HepG2 (cell line): ENCODE data around the gene SYPL1. TPM values are rescaled to one million over a fixed set of nuclear protein-coding genes. Genes with fewer than 3 reads are reported as not detected.

Source experiments
- ARNT2 ChIP-seq: sonication (generic); formaldehyde crosslinking; IDR thresholded peaks from 2 replicates; pipeline ENCODE4 v1.8.0; 2022; ENCODE audit warnings: mild to moderate bottlenecking, low read depth, missing genetic modification reagents, moderate library complexity
- ELF1 ChIP-seq: sonication (generic); formaldehyde crosslinking; IDR thresholded peaks from 2 replicates; pipeline ENCODE4 v1.4.0; 2020; ENCODE audit warnings: missing genetic modification reagents
- FOSL2 ChIP-seq: sonication (generic); formaldehyde crosslinking; IDR thresholded peaks from 2 replicates; pipeline ENCODE4 v1.4.0; 2020; ENCODE audit warnings: missing genetic modification reagents
- FOXA1 ChIP-seq, 2 experiments: fragments of 450-650 bp in 1 of 2; sonication (generic) in 1 of 2; formaldehyde crosslinking in 1 of 2; IDR thresholded peaks; 2 replicates each; pipeline versions ENCODE4 v1.4.0 to v1.6.1; 2016 to 2020; ENCODE audit warnings: missing genetic modification reagents in 1 of 2
- FOXP1 ChIP-seq, 2 experiments: fragments of 450-650 bp in 1 of 2; IDR thresholded peaks; 2 replicates each; pipeline ENCODE4 v1.6.1; 2017 to 2018; ENCODE audit warnings: antibody characterized with exemption in 1 of 2
- GLMP ChIP-seq: sonication (generic); formaldehyde crosslinking; IDR thresholded peaks from 2 replicates; pipeline ENCODE4 v1.9.0; 2021; ENCODE audit warnings: missing genetic modification reagents, mild to moderate bottlenecking, borderline replicate concordance
- HOXA3 ChIP-seq: sonication (generic); formaldehyde crosslinking; IDR thresholded peaks from 2 replicates; pipeline ENCODE4 v1.5.0; 2020; ENCODE audit warnings: missing genetic modification reagents
- HOXA9 ChIP-seq: sonication (generic); formaldehyde crosslinking; IDR thresholded peaks from 2 replicates; pipeline ENCODE4 v1.8.1; 2022; ENCODE audit warnings: missing genetic modification reagents, mild to moderate bottlenecking, moderate library complexity, borderline replicate concordance
- MIER2 ChIP-seq: IDR thresholded peaks from 2 replicates; pipeline ENCODE4 v1.6.1; 2016; ENCODE audit warnings: missing biosample characterization, missing genetic modification reagents
- MIER3 ChIP-seq: IDR thresholded peaks from 2 replicates; pipeline ENCODE4 v1.6.1; 2016; ENCODE audit warnings: missing compliant biosample characterization, borderline replicate concordance
- MLX ChIP-seq: IDR thresholded peaks from 2 replicates; pipeline ENCODE4 v1.6.1; 2016
- RAD21 ChIP-seq: fragments of 450-650 bp; formaldehyde crosslinking; IDR thresholded peaks from 2 replicates; pipeline ENCODE4 v1.5.0; 2020; ENCODE audit warnings: mild to moderate bottlenecking
- SOX6 ChIP-seq, 2 experiments: fragments of 450-650 bp in 1 of 2; sonication (generic) in 1 of 2; formaldehyde crosslinking in 1 of 2; IDR thresholded peaks; 2 replicates each; pipeline versions ENCODE4 v1.4.0 to v1.6.1; 2017 to 2020; ENCODE audit warnings: antibody characterized with exemption in 1 of 2, mild to moderate bottlenecking in 1 of 2, missing genetic modification reagents in 1 of 2
- STAG1 ChIP-seq: sonication (generic); formaldehyde crosslinking; IDR thresholded peaks from 2 replicates; pipeline ENCODE4 v1.4.0; 2020; ENCODE audit warnings: missing genetic modification reagents
- TEF ChIP-seq: sonication (generic); formaldehyde crosslinking; IDR thresholded peaks from 2 replicates; pipeline ENCODE4 v1.5.0; 2020; ENCODE audit warnings: missing genetic modification reagents
- ZMAT3 ChIP-seq: sonication (generic); formaldehyde crosslinking; conservative IDR thresholded peaks from 2 replicates; pipeline ENCODE4 v1.7.0; 2021; ENCODE audit warnings: missing genetic modification reagents
- ZNF232 ChIP-seq: sonication (generic); formaldehyde crosslinking; IDR thresholded peaks from 2 replicates; pipeline ENCODE4 v1.4.0; 2020; ENCODE audit warnings: missing genetic modification reagents, borderline replicate concordance
- ZNF326 ChIP-seq: sonication (generic); formaldehyde crosslinking; IDR thresholded peaks from 2 replicates; pipeline ENCODE4 v1.4.0; 2020; ENCODE audit warnings: missing genetic modification reagents, borderline replicate concordance
- ZNF331 ChIP-seq: sonication (generic); formaldehyde crosslinking; IDR thresholded peaks from 2 replicates; pipeline ENCODE4 v1.4.0; 2020; ENCODE audit warnings: missing genetic modification reagents
- ZNF543 ChIP-seq: sonication (generic); formaldehyde crosslinking; IDR thresholded peaks from 2 replicates; pipeline ENCODE4 v1.4.0; 2020; ENCODE audit warnings: mild to moderate bottlenecking, missing genetic modification reagents
- ZNF556 ChIP-seq: sonication (generic); formaldehyde crosslinking; IDR thresholded peaks from 2 replicates; pipeline ENCODE4 v1.4.0; 2020; ENCODE audit warnings: mild to moderate bottlenecking, missing genetic modification reagents, borderline replicate concordance
- ZNF570 ChIP-seq: sonication (generic); formaldehyde crosslinking; IDR thresholded peaks from 2 replicates; pipeline ENCODE4 v1.4.0; 2020; ENCODE audit warnings: mild to moderate bottlenecking, missing genetic modification reagents, borderline replicate concordance
- ZNF629 ChIP-seq: sonication (generic); formaldehyde crosslinking; conservative IDR thresholded peaks from 2 replicates; pipeline ENCODE4 v1.5.0; 2020; ENCODE audit warnings: missing genetic modification reagents
- ZNF644 ChIP-seq: IDR thresholded peaks from 2 replicates; pipeline ENCODE4 v1.6.1; 2016; ENCODE audit warnings: low read depth
- ZNF746 ChIP-seq: sonication (generic); formaldehyde crosslinking; IDR thresholded peaks from 2 replicates; pipeline ENCODE4 v1.8.0; 2022; ENCODE audit warnings: mild to moderate bottlenecking, missing genetic modification reagents
- ZSCAN20 ChIP-seq: sonication (generic); formaldehyde crosslinking; IDR thresholded peaks from 2 replicates; pipeline ENCODE4 v1.4.0; 2020; ENCODE audit warnings: missing genetic modification reagents, mild to moderate bottlenecking, borderline replicate concordance
- polyA plus RNA-seq, 8 experiments: library from polyadenylated mRNA; depleted of rRNA in 3 of 8; stranded (reverse) in 7 of 8; unstranded in 1 of 8; fragments of >200 nt; fragmentation: Illumina TruSeq in 4 of 8; extraction: Trizol in 4 of 8; gene quantifications; 2 replicates each; pipeline versions ENCODE4 v1.2.1 to v1.2.3, GENCODE V29; 2011 to 2016; ENCODE audit warnings: low read depth in 4 of 8, missing spikeins in 1 of 8, mixed read lengths in 1 of 8; ENCODE audit not compliant: insufficient read depth in 1 of 8
- total RNA-seq, 5 experiments: library from RNA; depleted of rRNA; stranded (reverse); fragments of >200 nt; fragmentation: Illumina TruSeq; extraction: Trizol; gene quantifications; 2 replicates each; pipeline ENCODE4 v1.2.3, GENCODE V29; 2016; ENCODE audit warnings: low read depth in 1 of 5

The SYPL1 gene
- total and polyA plus RNA-seq, 2 of the 13 experiments (the other 11 are each of a cell fraction or from before 2014, with no cell fraction given) = 27.5 to 40.2 TPM

GRCh38 chr7:106071999-106072714, 40.0 kb downstream of the SYPL1 start (continued):
- no peak for TF ChIP-seq SOX6 (IDR thresholded peaks at IDR 0.05)
- peak; percentile 52 for TF ChIP-seq SOX6 (CRISPR knock-in tag; IDR thresholded peaks at IDR 0.05)
- TF ChIP-seq RAD21 (CRISPR knock-in tag) = no peak
- TF ChIP-seq TEF (CRISPR knock-in tag) = no peak
- TF ChIP-seq ZNF556 (CRISPR knock-in tag) = peak; percentile 62; the same call in 1 of the 2 replicates
- TF ChIP-seq ZNF232 (CRISPR knock-in tag) = peak; percentile 49; the same call in 1 of the 2 replicates
- peak; percentile 28; the same call in 1 of the 2 replicates for TF ChIP-seq ZSCAN20 (CRISPR knock-in tag)
- TF ChIP-seq FOXA1 (IDR thresholded peaks at IDR 0.05) = no peak
- peak; percentile 92 for TF ChIP-seq FOXA1 (CRISPR knock-in tag; IDR thresholded peaks at IDR 0.05)
- no peak for TF ChIP-seq STAG1 (CRISPR knock-in tag)
- no peak for TF ChIP-seq GLMP (CRISPR knock-in tag)
- 0 out of 2 replicates have a peak, but pooled peaks have one; percentile 21 for TF ChIP-seq MLX (CRISPR knock-in tag)
- TF ChIP-seq ZNF570 (CRISPR knock-in tag) = 0 out of 2 replicates have a peak, but pooled peaks have one; percentile 52
- TF ChIP-seq ZNF644 (CRISPR knock-in tag) = peak; percentile 82
- TF ChIP-seq HOXA3 = peak; percentile 54; the same call in 1 of the 2 replicates
- TF ChIP-seq FOXP1 (IDR thresholded peaks at IDR 0.05) = no peak
- TF ChIP-seq FOXP1 (CRISPR knock-in tag; IDR thresholded peaks at IDR 0.05) = peak; percentile 47; the same call in 1 of the 2 replicates
- TF ChIP-seq HOXA9 = 0 out of 2 replicates have a peak, but pooled peaks have one; percentile 33
- no peak for TF ChIP-seq ZNF326 (CRISPR knock-in tag)
- TF ChIP-seq ZNF543 (CRISPR knock-in tag) = peak; percentile 48; the same call in 1 of the 2 replicates
- peak; percentile 79 for TF ChIP-seq ZNF629 (CRISPR knock-in tag)
- TF ChIP-seq MIER2 = no peak
- peak; percentile 36; the same call in 1 of the 2 replicates for TF ChIP-seq ZMAT3 (CRISPR knock-in tag)
- peak; percentile 17; the same call in 1 of the 2 replicates for TF ChIP-seq FOSL2 (CRISPR knock-in tag)
- TF ChIP-seq ZNF746 = 0 out of 2 replicates have a peak, but pooled peaks have one; percentile 14
- TF ChIP-seq ARNT2 = no peak
- peak; percentile 69; the same call in 1 of the 2 replicates for TF ChIP-seq ZNF331 (CRISPR knock-in tag)
- 0 out of 2 replicates have a peak, but pooled peaks have one; percentile 14 for TF ChIP-seq ELF1
- TF ChIP-seq MIER3 (CRISPR knock-in tag) = peak; percentile 26; the same call in 1 of the 2 replicates
